Measurements from ENCODE around the gene ATF7. TPM values are rescaled to one million over a fixed set of nuclear protein-coding genes. Genes with fewer than 3 reads are reported as not detected.

ATF7 gene
- total RNA-seq, 1 experiment from 2014 or later, result 3.9 TPM

GRCh38 chr12:53530920-53531319 lies 95.3 kb downstream of the ATF7 start:
- DNase-seq (ENCODE audit: low spot score), result peak; percentile 36

DNA sequence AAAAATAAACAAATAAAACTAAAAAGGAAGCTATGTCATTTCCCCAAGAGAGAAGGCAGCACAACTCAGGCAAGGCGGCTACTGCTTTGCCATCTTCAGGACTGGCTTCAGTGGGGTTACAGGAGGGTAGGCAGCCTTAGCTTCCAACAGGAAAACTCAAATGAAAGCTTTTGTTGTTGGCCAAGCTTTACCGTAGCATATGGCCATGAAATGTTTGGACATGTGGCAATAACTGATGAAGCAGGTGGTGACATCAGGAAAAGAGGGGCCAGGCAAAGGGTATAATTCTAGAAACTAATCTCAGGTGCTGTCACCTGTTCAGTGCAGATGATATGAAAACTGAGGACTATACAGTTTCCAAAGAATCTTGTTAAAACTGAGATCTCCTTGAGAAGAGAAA lies 96.1 kb downstream of the ATF7 start:
- DNase-seq (ENCODE audit: low spot score), result no peak

DNA sequence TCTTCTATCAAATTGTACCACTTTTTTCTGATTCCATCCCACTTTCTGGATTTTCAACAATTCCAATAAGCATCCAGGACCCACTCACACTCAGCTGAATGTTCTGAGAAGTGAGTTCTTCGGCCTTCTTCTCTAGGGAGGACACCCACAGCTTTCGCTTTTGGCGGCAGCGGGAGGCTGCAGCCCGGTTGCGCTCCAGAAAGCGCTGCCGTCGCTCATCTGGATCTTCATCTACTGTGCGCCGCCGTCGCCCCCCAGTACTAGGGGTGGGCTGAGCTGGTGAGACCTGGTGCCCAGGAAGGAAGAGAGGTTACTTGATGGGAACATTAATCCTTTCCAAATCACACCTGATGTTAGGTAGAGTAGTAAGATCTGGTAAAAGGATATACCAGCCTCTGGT lies 101.7 kb downstream of the ATF7 start:
- no peak for DNase-seq (ENCODE audit: low spot score)

GRCh38 chr12:53523131-53523530 lies 103.1 kb downstream of the ATF7 start:
- DNase-seq (ENCODE audit: low spot score), result no peak

DNA sequence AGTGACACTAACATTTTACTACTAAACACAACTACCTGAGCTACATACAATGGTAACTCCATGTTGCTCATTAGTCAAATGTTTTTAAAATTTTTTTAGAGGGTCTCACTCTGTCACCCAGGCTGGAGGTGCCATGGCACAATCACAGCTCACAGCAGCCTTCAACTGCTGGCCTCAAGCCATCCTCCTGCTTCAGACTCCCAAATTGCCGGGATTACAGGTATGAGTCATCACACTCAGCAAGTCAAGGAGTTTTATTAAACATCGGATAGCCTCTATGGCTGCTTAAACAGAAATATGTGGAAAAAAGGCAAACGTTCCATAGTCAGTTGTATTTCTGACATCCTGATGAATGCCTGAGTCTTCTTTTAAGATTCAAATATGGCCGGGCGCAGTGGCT lies 107.8 kb downstream of the ATF7 start:
- peak; percentile 35 for DNase-seq (ENCODE audit: low spot score)

DNA sequence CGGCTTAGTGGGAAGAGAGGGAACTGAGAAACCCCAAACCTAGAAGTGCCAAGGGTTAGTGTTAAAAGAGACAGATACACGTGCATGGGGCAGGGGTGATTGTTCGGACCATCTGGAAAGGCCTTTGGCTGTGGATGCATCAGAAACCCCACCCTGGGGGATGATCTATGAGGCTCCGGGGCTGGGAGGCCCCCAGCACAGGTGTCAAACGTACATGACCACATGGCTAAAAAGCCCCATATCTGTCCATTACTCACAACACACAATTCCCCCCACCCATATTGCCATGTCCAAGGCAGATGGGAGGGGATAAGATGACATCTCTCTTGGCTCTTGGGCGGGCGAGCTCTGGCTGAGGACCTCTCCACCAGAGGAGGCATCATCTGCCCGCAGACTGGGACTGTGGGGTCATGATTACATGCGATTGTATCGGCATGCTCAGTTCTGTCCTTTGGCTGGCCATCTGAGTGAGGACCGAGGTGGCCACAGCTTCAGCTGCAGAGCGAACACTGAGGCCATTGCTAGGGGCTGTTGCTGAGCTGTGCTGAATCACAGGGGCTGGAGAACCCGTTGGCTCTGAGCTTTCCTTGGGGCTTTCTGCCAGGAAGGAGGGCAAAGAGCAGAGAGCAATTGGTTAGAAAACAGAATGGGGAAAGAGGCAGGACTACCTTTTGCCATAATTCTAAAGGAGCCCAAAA lies 109.3 kb downstream of the ATF7 start:
- no peak for DNase-seq (ENCODE audit: low spot score)

GRCh38 chr12:53515291-53515680 lies 110.9 kb downstream of the ATF7 start:
- no peak for DNase-seq (ENCODE audit: low spot score)

GRCh38 chr12:53514628-53515290 lies 111.4 kb downstream of the ATF7 start:
- DNase-seq (ENCODE audit: low spot score), result no peak

GRCh38 chr12:53513712-53514410 lies 112.3 kb downstream of the ATF7 start:
- no peak for DNase-seq (ENCODE audit: low spot score)

GRCh38 chr12:53510181-53510812 lies 115.9 kb downstream of the ATF7 start:
- no peak for DNase-seq (ENCODE audit: low spot score)

- peak; percentile 75 for DNase-seq (ENCODE audit: low spot score)
Observed at GRCh38 chr12:53508534-53509170, 117.5 kb downstream of the ATF7 start.

DNA sequence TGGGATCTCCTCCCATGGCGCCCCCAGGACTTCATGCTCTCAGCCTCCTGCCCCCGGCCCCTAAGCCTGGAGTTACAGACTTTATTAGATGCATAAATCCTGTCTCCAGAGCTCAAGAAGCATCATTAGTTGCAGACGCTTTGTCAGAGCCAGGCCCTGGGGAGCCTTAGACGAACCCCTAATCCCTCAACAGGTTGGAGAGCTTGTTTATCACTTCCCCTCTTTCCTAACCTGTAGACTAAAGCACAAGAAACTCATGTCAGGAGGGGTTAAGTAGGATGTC lies 118.6 kb downstream of the ATF7 start:
- DNase-seq (ENCODE audit: low spot score), result no peak

DNA sequence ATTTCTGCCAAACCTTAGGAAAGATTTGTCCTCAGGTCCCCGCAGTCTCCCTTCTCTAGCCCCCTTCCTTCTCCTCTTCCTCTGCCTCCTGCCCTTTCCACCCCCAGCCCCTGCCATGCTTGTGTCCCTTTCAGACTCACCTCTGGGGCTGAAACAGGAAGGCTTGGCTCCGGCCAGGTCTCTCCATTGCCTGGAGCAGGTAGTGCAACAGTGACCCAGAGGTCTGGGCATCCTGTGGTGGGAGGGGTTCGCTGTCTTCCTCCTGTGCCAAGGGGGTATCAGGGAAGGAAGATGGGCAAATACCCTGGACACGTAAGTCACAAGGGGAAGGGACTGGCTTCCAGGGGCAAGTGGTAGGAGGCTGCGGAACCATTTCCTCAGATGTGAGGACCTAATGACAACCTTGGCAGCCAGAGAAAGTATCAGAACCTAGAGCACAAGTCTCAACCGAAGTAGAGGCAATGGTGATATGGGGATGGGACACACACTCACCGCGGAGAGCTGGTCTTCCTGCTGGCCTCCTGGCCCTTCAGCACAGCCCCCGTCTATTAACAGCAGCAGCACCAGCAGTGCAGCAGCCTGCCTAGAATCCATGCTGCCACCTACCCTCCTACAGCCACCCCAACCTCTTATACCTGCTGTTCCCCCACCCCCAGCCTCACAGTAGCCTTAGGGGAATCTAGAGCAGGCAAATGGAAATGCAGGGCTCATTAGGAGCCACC lies 119.1 kb downstream of the ATF7 start, which contains the start of gene NPFF:
TSS of gene NPFF (minus strand) at position 604 of the 722 bp plus-strand sequence. CDS start at position 594, 10 bp downstream.
- no peak for DNase-seq (ENCODE audit: low spot score)

GRCh38 chr12:53506450-53506785 lies 119.8 kb downstream of the ATF7 start:
- DNase-seq (ENCODE audit: low spot score), result no peak

- DNase-seq (ENCODE audit: low spot score), result peak; percentile 37
Observed at GRCh38 chr12:53505555-53506449, 120.4 kb downstream of the ATF7 start.

GRCh38 chr12:53505086-53505485 lies 121.1 kb downstream of the ATF7 start:
- peak; percentile 66 for DNase-seq (ENCODE audit: low spot score)

GRCh38 chr12:53504004-53504920 lies 121.9 kb downstream of the ATF7 start:
- no peak for DNase-seq (ENCODE audit: low spot score)

DNA sequence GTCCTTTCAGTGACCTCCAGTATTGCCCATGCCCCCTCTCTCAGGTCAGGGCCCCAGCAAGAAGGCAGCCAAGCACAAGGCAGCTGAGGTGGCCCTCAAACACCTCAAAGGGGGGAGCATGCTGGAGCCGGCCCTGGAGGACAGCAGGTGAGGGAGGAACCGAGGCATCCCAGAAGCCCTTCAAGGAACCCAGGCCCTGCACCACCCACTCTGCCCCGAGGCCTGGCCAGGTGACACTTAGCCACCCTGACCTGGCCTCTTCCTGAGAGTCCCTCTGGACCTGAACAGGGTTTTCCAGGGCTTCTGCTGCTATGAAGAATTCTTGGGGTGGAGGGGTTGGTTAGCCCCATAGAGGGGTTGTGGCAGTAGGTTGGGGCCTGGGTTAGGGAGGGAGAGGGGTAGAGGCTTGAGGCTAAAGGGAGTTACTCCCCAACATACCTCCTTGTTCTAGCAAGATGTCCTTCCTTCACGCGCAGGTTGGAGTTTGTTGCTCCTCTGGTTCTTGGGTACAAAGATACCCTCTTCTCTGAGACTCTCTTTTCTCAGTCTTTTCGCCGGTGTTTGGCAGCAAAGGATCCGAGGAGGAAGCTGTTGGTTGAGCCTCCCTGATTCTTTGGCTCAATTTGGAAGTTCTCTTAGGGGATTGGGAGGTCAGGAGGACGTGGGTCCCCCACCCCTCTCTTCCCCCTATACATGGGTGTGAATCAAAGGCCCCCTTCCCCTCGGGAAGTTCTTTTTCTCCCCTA lies 123.0 kb downstream of the ATF7 start:
- DNase-seq (ENCODE audit: low spot score), result no peak

- DNase-seq (ENCODE audit: low spot score), result no peak
Observed at GRCh38 chr12:53502331-53502730, 123.9 kb downstream of the ATF7 start.
